Measurements from ENCODE around the gene C1RL. TPM values are rescaled to one million over a fixed set of nuclear protein-coding genes. Genes with fewer than 3 reads are reported as not detected.

Gene C1RL, protein sequence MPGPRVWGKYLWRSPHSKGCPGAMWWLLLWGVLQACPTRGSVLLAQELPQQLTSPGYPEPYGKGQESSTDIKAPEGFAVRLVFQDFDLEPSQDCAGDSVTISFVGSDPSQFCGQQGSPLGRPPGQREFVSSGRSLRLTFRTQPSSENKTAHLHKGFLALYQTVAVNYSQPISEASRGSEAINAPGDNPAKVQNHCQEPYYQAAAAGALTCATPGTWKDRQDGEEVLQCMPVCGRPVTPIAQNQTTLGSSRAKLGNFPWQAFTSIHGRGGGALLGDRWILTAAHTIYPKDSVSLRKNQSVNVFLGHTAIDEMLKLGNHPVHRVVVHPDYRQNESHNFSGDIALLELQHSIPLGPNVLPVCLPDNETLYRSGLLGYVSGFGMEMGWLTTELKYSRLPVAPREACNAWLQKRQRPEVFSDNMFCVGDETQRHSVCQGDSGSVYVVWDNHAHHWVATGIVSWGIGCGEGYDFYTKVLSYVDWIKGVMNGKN
- 13.5 and 19.2 TPM in 2 replicates for total RNA-seq

DNA sequence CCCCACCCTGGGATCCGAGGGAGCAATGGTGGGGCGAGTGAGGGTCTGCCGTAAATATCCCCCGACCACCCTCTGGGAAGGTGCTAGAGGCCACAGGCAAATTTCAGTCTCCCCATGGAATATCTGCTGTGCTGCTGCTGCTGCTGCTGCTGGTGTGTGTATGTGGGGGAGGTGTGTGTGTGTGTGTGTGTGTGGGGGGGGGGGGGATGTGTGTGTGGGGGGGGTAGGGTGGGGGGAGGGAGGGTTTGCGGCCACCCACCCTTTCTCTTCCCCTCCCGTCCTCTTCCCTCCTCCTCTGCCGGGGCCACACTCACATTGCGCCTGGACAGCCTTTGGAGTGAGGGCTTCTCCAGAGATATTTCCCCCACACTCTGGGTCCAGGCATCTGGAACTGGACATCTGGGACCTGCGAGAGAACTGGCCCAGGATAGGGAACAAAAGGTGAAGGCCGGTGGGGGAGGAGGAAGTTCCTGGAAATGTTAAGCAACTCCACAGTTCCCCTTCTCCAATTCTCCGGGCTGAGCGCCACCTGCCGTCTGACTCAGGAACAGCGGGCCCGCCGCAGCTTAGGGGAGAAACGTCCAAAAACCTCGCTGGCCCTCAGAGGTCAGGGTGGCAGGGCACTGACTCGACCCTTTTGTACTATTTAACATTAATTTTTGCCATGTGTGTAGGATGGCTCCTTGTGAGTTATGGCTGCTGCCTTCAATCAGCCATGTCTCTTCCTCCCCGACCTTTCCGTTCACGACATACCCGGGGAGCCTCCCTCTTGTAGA is at the start of gene C1RL:
Gene C1RL, minus strand, starts transcription at position 419 of the 776 bp plus-strand sequence. Its CDS starts 34 bp downstream, at position 385.
- peak; percentile 53 for ATAC-seq (ENCODE audit: low read depth)
- ChIA-PET POLR2A (interaction anchor here (0.6 to 4.7 kb wide), 14 partner anchors 13 to 391 kb away, joined by 3 to 69 read pairs (median 4); partner anchors contain the start of genes C12orf57, CDCA3, EMG1 and MLF2), CTCF (interaction anchor here (0.6 to 5.1 kb wide), 12 partner anchors 9 to 918 kb away, joined by 3 to 29 read pairs (median 4); partner anchors contain the start of genes C12orf57, RNU7-1 and SPSB2)
- peaks cover 26% of the 10 kb centered on the region for H3K36me3 Mint-ChIP-seq (ENCODE audit: low read depth)
- H3K9me3 Mint-ChIP-seq, result peaks cover 11% of the 10 kb centered on the region
- peak within 1 kb of the TSS; percentile 92 for H3K4me3 Mint-ChIP-seq
- H3K4me1 Mint-ChIP-seq, result peaks cover 29% of the 10 kb centered on the region
- intact Hi-C loops (cut with micrococcal nuclease), result loop anchor here (1.0 to 5.0 kb wide), 10 partner anchors 17 to 356 kb away; partner anchors contain the start of genes C12orf57, C1R, CDCA3 and CLSTN3
- DNase-seq, result peak; percentile 83
- TF ChIP-seq, protein P1, sequence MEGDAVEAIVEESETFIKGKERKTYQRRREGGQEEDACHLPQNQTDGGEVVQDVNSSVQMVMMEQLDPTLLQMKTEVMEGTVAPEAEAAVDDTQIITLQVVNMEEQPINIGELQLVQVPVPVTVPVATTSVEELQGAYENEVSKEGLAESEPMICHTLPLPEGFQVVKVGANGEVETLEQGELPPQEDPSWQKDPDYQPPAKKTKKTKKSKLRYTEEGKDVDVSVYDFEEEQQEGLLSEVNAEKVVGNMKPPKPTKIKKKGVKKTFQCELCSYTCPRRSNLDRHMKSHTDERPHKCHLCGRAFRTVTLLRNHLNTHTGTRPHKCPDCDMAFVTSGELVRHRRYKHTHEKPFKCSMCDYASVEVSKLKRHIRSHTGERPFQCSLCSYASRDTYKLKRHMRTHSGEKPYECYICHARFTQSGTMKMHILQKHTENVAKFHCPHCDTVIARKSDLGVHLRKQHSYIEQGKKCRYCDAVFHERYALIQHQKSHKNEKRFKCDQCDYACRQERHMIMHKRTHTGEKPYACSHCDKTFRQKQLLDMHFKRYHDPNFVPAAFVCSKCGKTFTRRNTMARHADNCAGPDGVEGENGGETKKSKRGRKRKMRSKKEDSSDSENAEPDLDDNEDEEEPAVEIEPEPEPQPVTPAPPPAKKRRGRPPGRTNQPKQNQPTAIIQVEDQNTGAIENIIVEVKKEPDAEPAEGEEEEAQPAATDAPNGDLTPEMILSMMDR (IDR thresholded peaks at IDR 0.05), result peak; percentile 58
- no peaks in the 10 kb centered on the region for H3K27me3 Mint-ChIP-seq
- H3K27ac Mint-ChIP-seq, result peak within 1 kb of the TSS; percentile 94

DNA sequence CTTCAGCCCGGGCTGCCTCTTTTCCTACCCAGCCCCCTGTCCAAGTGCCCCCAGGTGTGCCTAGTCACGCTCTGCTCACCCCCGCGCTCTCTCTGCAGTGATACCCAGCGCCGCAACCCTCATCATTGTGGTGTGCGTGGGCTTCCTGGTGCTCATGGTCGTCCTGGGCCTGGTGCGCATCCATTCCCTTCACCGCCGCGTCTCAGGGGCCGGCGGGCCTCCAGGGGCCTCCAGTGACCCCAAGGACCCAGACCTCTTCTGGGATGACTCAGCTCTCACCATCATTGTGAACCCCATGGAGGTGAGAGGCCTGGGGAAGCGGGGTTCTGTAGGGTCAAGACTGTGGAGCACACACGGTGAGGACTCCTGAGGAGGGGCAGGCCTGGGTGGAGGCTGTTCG is 48.4 kb upstream of the C1RL start:
- H3K27ac Mint-ChIP-seq, result no peak overlapping the region
- peaks cover 2% of the 10 kb centered on the region for H3K27me3 Mint-ChIP-seq

DNA sequence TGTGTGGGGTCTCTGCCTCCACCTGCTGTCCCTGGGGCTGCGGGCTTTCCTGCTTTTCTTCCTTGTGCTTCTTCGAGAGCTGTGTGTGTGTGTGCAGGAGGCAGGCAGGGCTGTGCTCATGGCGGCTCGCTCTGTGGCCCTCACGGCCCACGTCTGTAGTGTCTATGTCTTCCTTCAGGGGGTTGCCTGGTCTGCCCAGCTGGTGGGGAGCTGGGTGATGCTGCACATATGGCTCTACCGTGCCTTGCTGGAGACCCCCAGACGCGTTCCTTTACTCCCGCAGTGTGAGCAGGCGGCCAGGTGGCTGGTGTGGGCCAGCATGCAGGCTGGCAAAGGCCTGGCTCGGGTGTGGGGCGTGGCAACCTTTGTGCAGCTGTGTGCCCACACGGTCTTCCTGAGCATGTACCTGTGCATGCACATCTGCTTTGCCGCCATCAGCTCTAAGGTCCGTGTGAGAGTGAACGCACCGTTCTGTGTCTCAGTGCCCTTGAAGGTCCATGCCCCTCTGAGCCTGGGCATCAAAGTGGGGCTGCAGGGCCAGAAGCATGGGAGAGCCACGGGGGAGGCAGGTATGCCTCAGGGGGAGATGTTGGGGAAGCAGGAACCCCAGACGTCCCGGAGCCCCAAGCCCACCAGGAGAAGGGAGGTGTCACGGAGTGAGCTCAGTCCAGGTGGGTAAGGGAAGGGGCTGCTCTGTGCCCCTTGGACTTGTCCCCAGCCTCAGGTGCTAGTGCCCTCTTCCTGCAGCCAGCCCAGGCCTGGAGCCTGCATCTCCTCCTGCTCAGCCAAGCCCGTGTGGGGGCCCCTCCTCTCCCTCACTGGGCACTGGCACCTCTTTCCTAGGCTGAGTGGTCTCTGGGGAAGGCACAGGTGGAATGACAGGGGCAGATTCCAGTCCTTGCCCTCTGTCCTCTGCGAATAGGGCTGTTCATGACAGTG is 47.5 kb upstream of the C1RL start:
- intact Hi-C loops (cut with micrococcal nuclease), result no loop called here
- TF ChIP-seq, protein P1 (IDR thresholded peaks at IDR 0.05), result no peak
- Mint-ChIP-seq H3K9me3 (no peaks in the 10 kb centered on the region), H3K4me1 (no peaks in the 10 kb centered on the region), H3K27me3 (no peaks in the 10 kb centered on the region), H3K27ac (no peak overlapping the region), H3K36me3 (ENCODE audit: low read depth) (peaks cover 6% of the 10 kb centered on the region), H3K4me3 (no peak overlapping the region)
- no peak for DNase-seq
- ATAC-seq (ENCODE audit: low read depth), result no peak
- ChIA-PET CTCF (interaction anchor here (1.0 kb wide), 1 partner anchor 192 kb away, joined by 3 read pairs; no protein-coding TSS in a partner anchor), POLR2A (interaction anchor here (0.7 kb wide), 1 partner anchor 213 kb away, joined by 3 read pairs; the partner anchor contains the start of genes C12orf57 and RNU7-1)

More for the DNA sequence above, 48.4 kb upstream of the C1RL start:
- intact Hi-C loops (cut with micrococcal nuclease), result no loop called here
- Mint-ChIP-seq H3K4me3 (no peak overlapping the region), H3K36me3 (ENCODE audit: low read depth) (peaks cover 6% of the 10 kb centered on the region), H3K4me1 (no peaks in the 10 kb centered on the region), H3K9me3 (no peaks in the 10 kb centered on the region)
- TF ChIP-seq, protein P1 (IDR thresholded peaks at IDR 0.05), result no peak
- ChIA-PET CTCF (no interaction called here), POLR2A (no interaction called here)
- ATAC-seq (ENCODE audit: low read depth), result no peak
- DNase-seq, result no peak

DNA sequence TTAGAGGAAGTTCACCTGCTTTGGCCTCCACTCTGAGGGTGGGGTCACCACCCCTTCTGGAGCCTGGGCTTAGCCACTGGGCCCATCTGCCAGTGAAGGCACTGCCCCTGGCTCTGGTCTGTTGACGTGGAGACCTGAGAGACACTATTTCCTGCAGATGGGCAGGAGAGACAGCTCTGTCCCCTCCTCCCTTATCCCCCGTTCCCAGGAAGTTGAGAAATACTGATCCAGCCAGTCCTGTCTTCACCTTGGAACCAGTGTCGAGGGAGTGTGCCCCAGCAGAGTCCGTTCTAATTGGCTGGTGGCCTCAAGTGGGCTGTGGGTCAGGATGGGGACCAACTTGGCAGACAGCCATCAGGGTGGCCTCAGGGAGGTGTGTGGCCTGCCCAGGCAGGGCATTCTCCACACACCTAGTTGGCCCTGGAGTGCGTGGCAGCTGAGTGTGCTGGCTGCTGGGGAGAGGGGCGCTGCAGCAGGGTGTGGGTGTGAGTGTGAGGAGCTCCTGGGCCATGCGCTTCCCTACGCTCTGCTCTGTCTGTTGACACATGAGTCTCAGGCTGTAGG is 46.5 kb upstream of the C1RL start:
- CTCF ChIA-PET, result interaction anchor here (1.0 to 1.1 kb wide), 2 partner anchors 10 to 191 kb away, joined by 3 read pairs; no protein-coding TSS in a partner anchor
- no peaks in the 10 kb centered on the region for H3K27me3 Mint-ChIP-seq
- no peak overlapping the region for H3K27ac Mint-ChIP-seq
- no peaks in the 10 kb centered on the region for H3K4me1 Mint-ChIP-seq
- POLR2A ChIA-PET, result no interaction called here
- H3K36me3 Mint-ChIP-seq (ENCODE audit: low read depth), result peaks cover 9% of the 10 kb centered on the region
- no peak for DNase-seq
- intact Hi-C loops (cut with micrococcal nuclease), result no loop called here
- TF ChIP-seq, protein P1 (IDR thresholded peaks at IDR 0.05), result no peak
- no peak overlapping the region for H3K4me3 Mint-ChIP-seq
- no peak for ATAC-seq (ENCODE audit: low read depth)
- no peaks in the 10 kb centered on the region for H3K9me3 Mint-ChIP-seq

Measured in activated B cell treated with CpG ODN at 0.5 μM for 24 hours (primary cell).